Large intestine (tissue), 3 donors: Measurements from ENCODE around the gene ZNF618. TPM values are rescaled to one million over a fixed set of nuclear protein-coding genes. Genes with fewer than 3 reads are reported as not detected.

Experiments used
- DNase-seq, 2 donors: peaks; one replicate each; pipeline versions ENCODE4 v3.0.0 to v3.0.0-alpha.2; 2013
- H3K27ac ChIP-seq: one replicate; pipeline ENCODE4 v1.5.1; 2013; ENCODE audit warnings: low read length
- H3K27me3 ChIP-seq: 2 replicates; pipeline ENCODE4 v1.6.1; 2013; ENCODE audit warnings: low read length; ENCODE audit not compliant: control insufficient read depth, insufficient read depth
- H3K36me3 ChIP-seq: 2 replicates; pipeline ENCODE4 v1.6.1; 2013; ENCODE audit warnings: low read length; ENCODE audit not compliant: control insufficient read depth, insufficient read depth
- H3K4me1 ChIP-seq: one replicate; pipeline ENCODE4 v1.6.1; 2013; ENCODE audit warnings: low read length; ENCODE audit not compliant: control insufficient read depth, insufficient read depth
- H3K4me3 ChIP-seq: one replicate; pipeline ENCODE4 v1.5.1; 2013; ENCODE audit warnings: low read length
- H3K9me3 ChIP-seq: one replicate; pipeline ENCODE4 v1.6.1; 2013; ENCODE audit warnings: mild to moderate bottlenecking, low read depth, low read length, moderate library complexity; ENCODE audit not compliant: control insufficient read depth
- WGBS: methylation state at CpG from one replicate; pipeline ENCODE4 v1.1.5; 2013; ENCODE audit warnings: low lambda C conversion rate; ENCODE audit not compliant: insufficient coverage; 5-methylcytosine and 5-hydroxymethylcytosine counted together
- polyA plus RNA-seq: library from polyadenylated mRNA; unstranded; fragments of 120-200 nt; gene quantifications from one replicate; pipeline ENCODE4 v1.2.1, GENCODE V29; 2013

ZNF618 gene
- polyA plus RNA-seq, 1 donor, result 8.1 TPM

- Histone ChIP-seq H3K36me3 (peaks cover 45% of the 10 kb centered on the region), H3K27ac (no peak overlapping the region), H3K4me1 (no peaks in the 10 kb centered on the region), H3K9me3 (no peaks in the 10 kb centered on the region), H3K4me3 (no peak overlapping the region), H3K27me3 (no peaks in the 10 kb centered on the region)
- no peak for DNase-seq
- WGBS, result no CpG with 5 or more reads among the region's 12 CpGs
Observed at GRCh38 chr9:114029311-114030170, 153.4 kb downstream of the ZNF618 start.

GRCh38 chr9:114030364-114030763 is 154.3 kb downstream of the ZNF618 start:
- no peaks in the 10 kb centered on the region for H3K4me1 ChIP-seq
- H3K9me3 ChIP-seq, result no peaks in the 10 kb centered on the region
- H3K27ac ChIP-seq, result no peak overlapping the region
- peaks cover 43% of the 10 kb centered on the region for H3K36me3 ChIP-seq
- H3K27me3 ChIP-seq, result no peaks in the 10 kb centered on the region
- no peak for DNase-seq
- H3K4me3 ChIP-seq, result no peak overlapping the region
- no CpG with 5 or more reads among the region's 9 CpGs for WGBS

- H3K4me3 ChIP-seq, result no peak overlapping the region
- no peak overlapping the region for H3K27ac ChIP-seq
- H3K27me3 ChIP-seq, result no peaks in the 10 kb centered on the region
- WGBS, result no CpG with 5 or more reads among the region's 7 CpGs
- H3K4me1 ChIP-seq, result no peaks in the 10 kb centered on the region
- peaks cover 42% of the 10 kb centered on the region for H3K36me3 ChIP-seq
- DNase-seq, result no peak
- no peaks in the 10 kb centered on the region for H3K9me3 ChIP-seq
Observed at GRCh38 chr9:114031037-114031630, 155.0 kb downstream of the ZNF618 start.

GRCh38 chr9:114031948-114032840 is 156.1 kb downstream of the ZNF618 start:
- H3K9me3 ChIP-seq, result no peaks in the 10 kb centered on the region
- H3K27me3 ChIP-seq, result no peaks in the 10 kb centered on the region
- WGBS, result no CpG with 5 or more reads among the region's 19 CpGs
- no peak overlapping the region for H3K27ac ChIP-seq
- no peaks in the 10 kb centered on the region for H3K4me1 ChIP-seq
- DNase-seq, result no peak
- no peak overlapping the region for H3K4me3 ChIP-seq
- H3K36me3 ChIP-seq, result peaks cover 44% of the 10 kb centered on the region

GRCh38 chr9:114033397-114034103 is 157.4 kb downstream of the ZNF618 start:
- no peaks in the 10 kb centered on the region for H3K27me3 ChIP-seq
- peaks cover 42% of the 10 kb centered on the region for H3K36me3 ChIP-seq
- no peak overlapping the region for H3K4me3 ChIP-seq
- H3K9me3 ChIP-seq, result no peaks in the 10 kb centered on the region
- WGBS, result no CpG with 5 or more reads among the region's 12 CpGs
- no peaks in the 10 kb centered on the region for H3K4me1 ChIP-seq
- no peak overlapping the region for H3K27ac ChIP-seq
- peak in 1 of 2 donors; percentile 5 for DNase-seq

- H3K9me3 ChIP-seq, result no peaks in the 10 kb centered on the region
- WGBS, result no CpG with 5 or more reads among the region's 10 CpGs
- H3K27ac ChIP-seq, result no peak overlapping the region
- DNase-seq, result no peak
- no peaks in the 10 kb centered on the region for H3K4me1 ChIP-seq
- peaks cover 44% of the 10 kb centered on the region for H3K36me3 ChIP-seq
- no peaks in the 10 kb centered on the region for H3K27me3 ChIP-seq
- H3K4me3 ChIP-seq, result no peak overlapping the region
Observed at GRCh38 chr9:114034196-114034595, 158.1 kb downstream of the ZNF618 start.

- DNase-seq, result no peak
- Histone ChIP-seq H3K27me3 (no peaks in the 10 kb centered on the region), H3K9me3 (no peaks in the 10 kb centered on the region), H3K36me3 (peaks cover 41% of the 10 kb centered on the region), H3K4me1 (no peaks in the 10 kb centered on the region), H3K27ac (no peak overlapping the region), H3K4me3 (no peak overlapping the region)
- no CpG with 5 or more reads among the region's 4 CpGs for WGBS
Observed at GRCh38 chr9:114034661-114035062, 158.6 kb downstream of the ZNF618 start.

- no peaks in the 10 kb centered on the region for H3K4me1 ChIP-seq
- no peak for DNase-seq
- H3K4me3 ChIP-seq, result no peak overlapping the region
- WGBS, result 92% methylated on average over 8 of the region's 17 CpGs
- no peaks in the 10 kb centered on the region for H3K27me3 ChIP-seq
- no peaks in the 10 kb centered on the region for H3K9me3 ChIP-seq
- peaks cover 39% of the 10 kb centered on the region for H3K36me3 ChIP-seq
- H3K27ac ChIP-seq, result no peak overlapping the region
Observed at GRCh38 chr9:114035221-114035844, 159.2 kb downstream of the ZNF618 start.

- no peaks in the 10 kb centered on the region for H3K9me3 ChIP-seq
- no peaks in the 10 kb centered on the region for H3K4me1 ChIP-seq
- H3K27ac ChIP-seq, result no peak overlapping the region
- no peak overlapping the region for H3K4me3 ChIP-seq
- no CpG with 5 or more reads among the region's 18 CpGs for WGBS
- H3K27me3 ChIP-seq, result no peaks in the 10 kb centered on the region
- no peak for DNase-seq
- H3K36me3 ChIP-seq, result peaks cover 36% of the 10 kb centered on the region
Observed at GRCh38 chr9:114035845-114036801, 160.0 kb downstream of the ZNF618 start.
